HepG2 (cell line): Measurements from ENCODE around the gene SINHCAF. TPM values are rescaled to one million over a fixed set of nuclear protein-coding genes. Genes with fewer than 3 reads are reported as not detected.

Experiments
- ASH2L ChIP-seq: fragments of 300-600, 200-600 bp; sonication (generic); IDR thresholded peaks from 2 replicates; pipeline ENCODE4 v1.7.0; 2017; ENCODE audit warnings: low read depth, mild to moderate bottlenecking, moderate library complexity, mixed read lengths, low read length; ENCODE audit not compliant: insufficient read length
- ATF4 ChIP-seq, 2 experiments: fragments of 450-650 bp in 1 of 2; sonication (generic) in 1 of 2; formaldehyde crosslinking; IDR thresholded peaks; 2 replicates each; pipeline versions ENCODE4 v1.5.0 to v1.8.0; 2020 to 2022; ENCODE audit warnings: mild to moderate bottlenecking in 1 of 2, missing genetic modification reagents in 1 of 2
- DR1 ChIP-seq: sonication (generic); formaldehyde crosslinking; IDR thresholded peaks from 2 replicates; pipeline ENCODE4 v1.8.0; 2021; ENCODE audit warnings: mild to moderate bottlenecking, missing genetic modification reagents, inconsistent platforms
- EP300 ChIP-seq, 3 experiments: sonication (generic) in 1 of 3; formaldehyde crosslinking in 1 of 3; IDR thresholded peaks; 2 replicates each; pipeline versions ENCODE4 v1.5.1 to v1.6.1; 2011 to 2020; ENCODE audit warnings: low read depth in 2 of 3, low read length in 2 of 3, borderline replicate concordance in 1 of 3, improper control_type of control experiment in 1 of 3, mild to moderate bottlenecking in 1 of 3, missing genetic modification reagents in 1 of 3, moderate library complexity in 1 of 3
- HMGA1 ChIP-seq: sonication (generic); formaldehyde crosslinking; conservative IDR thresholded peaks from 2 replicates; pipeline ENCODE4 v1.4.0; 2020; ENCODE audit warnings: missing genetic modification reagents
- PAF1 ChIP-seq: IDR thresholded peaks from 2 replicates; pipeline ENCODE4 v1.6.1; 2016; ENCODE audit warnings: missing genetic modification reagents, missing compliant biosample characterization
- PHF21A ChIP-seq: sonication (generic); formaldehyde crosslinking; IDR thresholded peaks from 2 replicates; pipeline ENCODE4 v1.5.0; 2020; ENCODE audit warnings: mild to moderate bottlenecking, missing genetic modification reagents
- POLR2AphosphoS5 ChIP-seq: IDR thresholded peaks from 2 replicates; pipeline ENCODE4 v1.6.1; 2012; ENCODE audit warnings: low read depth, low read length
- PRDM15 ChIP-seq: sonication (generic); formaldehyde crosslinking; IDR thresholded peaks from 2 replicates; pipeline ENCODE4 v1.4.0; 2020; ENCODE audit warnings: missing genetic modification reagents
- RARA ChIP-seq: IDR thresholded peaks from 2 replicates; pipeline ENCODE4 v1.6.1; 2016; ENCODE audit warnings: missing genetic modification reagents, missing compliant biosample characterization
- polyA plus RNA-seq, 8 experiments: library from polyadenylated mRNA; depleted of rRNA in 3 of 8; stranded (reverse) in 7 of 8; unstranded in 1 of 8; fragments of >200 nt; fragmentation: Illumina TruSeq in 4 of 8; extraction: Trizol in 4 of 8; gene quantifications; 2 replicates each; pipeline versions ENCODE4 v1.2.1 to v1.2.3, GENCODE V29; 2011 to 2016; ENCODE audit warnings: low read depth in 4 of 8, missing spikeins in 1 of 8, mixed read lengths in 1 of 8; ENCODE audit not compliant: insufficient read depth in 1 of 8
- total RNA-seq, 5 experiments: library from RNA; depleted of rRNA; stranded (reverse); fragments of >200 nt; fragmentation: Illumina TruSeq; extraction: Trizol; gene quantifications; 2 replicates each; pipeline ENCODE4 v1.2.3, GENCODE V29; 2016; ENCODE audit warnings: low read depth in 1 of 5
- TF ChIP-seq, protein P1 (sequence below): sonication (generic); formaldehyde crosslinking; conservative IDR thresholded peaks from 2 replicates; pipeline ENCODE4 v1.8.1; 2023; ENCODE audit warnings: missing genetic modification reagents
- TF ChIP-seq, protein P2 (sequence below): sonication (generic); formaldehyde crosslinking; IDR thresholded peaks from 2 replicates; pipeline ENCODE4 v1.5.0; 2020; ENCODE audit warnings: mild to moderate bottlenecking, missing genetic modification reagents, borderline replicate concordance
- TF ChIP-seq, protein P3 (sequence below): sonication (generic); formaldehyde crosslinking; IDR thresholded peaks from 2 replicates; pipeline ENCODE4 v1.4.0; 2020; ENCODE audit warnings: missing genetic modification reagents
- TF ChIP-seq, protein P4 (sequence below): sonication (generic); formaldehyde crosslinking; IDR thresholded peaks from 2 replicates; pipeline ENCODE4 v1.5.0; 2020; ENCODE audit warnings: missing genetic modification reagents

Gene SINHCAF
- total and polyA plus RNA-seq, 2 of the 13 experiments (the other 11 are each of a cell fraction or from before 2014, with no cell fraction given), result 54.6 to 97.8 TPM

- TF ChIP-seq ATF4 (CRISPR knock-in tag; IDR thresholded peaks at IDR 0.05), result peak in 1 of 2 experiments; percentile 44; a peak in 1 of 4 replicates
- TF ChIP-seq DR1 (CRISPR knock-in tag), result 0 out of 2 replicates have a peak, but pooled peaks have one; percentile 14
- no peak for TF ChIP-seq PAF1
- TF ChIP-seq, protein P1, sequence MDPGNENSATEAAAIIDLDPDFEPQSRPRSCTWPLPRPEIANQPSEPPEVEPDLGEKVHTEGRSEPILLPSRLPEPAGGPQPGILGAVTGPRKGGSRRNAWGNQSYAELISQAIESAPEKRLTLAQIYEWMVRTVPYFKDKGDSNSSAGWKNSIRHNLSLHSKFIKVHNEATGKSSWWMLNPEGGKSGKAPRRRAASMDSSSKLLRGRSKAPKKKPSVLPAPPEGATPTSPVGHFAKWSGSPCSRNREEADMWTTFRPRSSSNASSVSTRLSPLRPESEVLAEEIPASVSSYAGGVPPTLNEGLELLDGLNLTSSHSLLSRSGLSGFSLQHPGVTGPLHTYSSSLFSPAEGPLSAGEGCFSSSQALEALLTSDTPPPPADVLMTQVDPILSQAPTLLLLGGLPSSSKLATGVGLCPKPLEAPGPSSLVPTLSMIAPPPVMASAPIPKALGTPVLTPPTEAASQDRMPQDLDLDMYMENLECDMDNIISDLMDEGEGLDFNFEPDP (CRISPR knock-in tag), result 0 out of 2 replicates have a peak, but pooled peaks have one; percentile 72
- TF ChIP-seq PHF21A (CRISPR knock-in tag), result 0 out of 2 replicates have a peak, but pooled peaks have one; percentile 28
- TF ChIP-seq, protein P2, sequence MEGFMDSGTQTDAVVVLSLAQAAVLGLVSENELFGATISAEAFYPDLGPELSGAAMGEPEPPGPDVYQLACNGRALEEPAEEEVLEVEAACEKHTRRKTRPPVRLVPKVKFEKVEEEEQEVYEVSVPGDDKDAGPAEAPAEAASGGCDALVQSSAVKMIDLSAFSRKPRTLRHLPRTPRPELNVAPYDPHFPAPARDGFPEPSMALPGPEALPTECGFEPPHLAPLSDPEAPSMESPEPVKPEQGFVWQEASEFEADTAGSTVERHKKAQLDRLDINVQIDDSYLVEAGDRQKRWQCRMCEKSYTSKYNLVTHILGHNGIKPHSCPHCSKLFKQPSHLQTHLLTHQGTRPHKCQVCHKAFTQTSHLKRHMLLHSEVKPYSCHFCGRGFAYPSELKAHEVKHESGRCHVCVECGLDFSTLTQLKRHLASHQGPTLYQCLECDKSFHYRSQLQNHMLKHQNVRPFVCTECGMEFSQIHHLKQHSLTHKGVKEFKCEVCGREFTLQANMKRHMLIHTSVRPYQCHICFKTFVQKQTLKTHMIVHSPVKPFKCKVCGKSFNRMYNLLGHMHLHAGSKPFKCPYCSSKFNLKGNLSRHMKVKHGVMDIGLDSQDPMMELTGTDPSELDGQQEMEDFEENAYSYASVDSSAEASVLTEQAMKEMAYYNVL, result 0 out of 2 replicates have a peak, but pooled peaks have one; percentile 4
- TF ChIP-seq, protein P3, sequence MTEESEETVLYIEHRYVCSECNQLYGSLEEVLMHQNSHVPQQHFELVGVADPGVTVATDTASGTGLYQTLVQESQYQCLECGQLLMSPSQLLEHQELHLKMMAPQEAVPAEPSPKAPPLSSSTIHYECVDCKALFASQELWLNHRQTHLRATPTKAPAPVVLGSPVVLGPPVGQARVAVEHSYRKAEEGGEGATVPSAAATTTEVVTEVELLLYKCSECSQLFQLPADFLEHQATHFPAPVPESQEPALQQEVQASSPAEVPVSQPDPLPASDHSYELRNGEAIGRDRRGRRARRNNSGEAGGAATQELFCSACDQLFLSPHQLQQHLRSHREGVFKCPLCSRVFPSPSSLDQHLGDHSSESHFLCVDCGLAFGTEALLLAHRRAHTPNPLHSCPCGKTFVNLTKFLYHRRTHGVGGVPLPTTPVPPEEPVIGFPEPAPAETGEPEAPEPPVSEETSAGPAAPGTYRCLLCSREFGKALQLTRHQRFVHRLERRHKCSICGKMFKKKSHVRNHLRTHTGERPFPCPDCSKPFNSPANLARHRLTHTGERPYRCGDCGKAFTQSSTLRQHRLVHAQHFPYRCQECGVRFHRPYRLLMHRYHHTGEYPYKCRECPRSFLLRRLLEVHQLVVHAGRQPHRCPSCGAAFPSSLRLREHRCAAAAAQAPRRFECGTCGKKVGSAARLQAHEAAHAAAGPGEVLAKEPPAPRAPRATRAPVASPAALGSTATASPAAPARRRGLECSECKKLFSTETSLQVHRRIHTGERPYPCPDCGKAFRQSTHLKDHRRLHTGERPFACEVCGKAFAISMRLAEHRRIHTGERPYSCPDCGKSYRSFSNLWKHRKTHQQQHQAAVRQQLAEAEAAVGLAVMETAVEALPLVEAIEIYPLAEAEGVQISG, result peak; percentile 74
- TF ChIP-seq, protein P4, sequence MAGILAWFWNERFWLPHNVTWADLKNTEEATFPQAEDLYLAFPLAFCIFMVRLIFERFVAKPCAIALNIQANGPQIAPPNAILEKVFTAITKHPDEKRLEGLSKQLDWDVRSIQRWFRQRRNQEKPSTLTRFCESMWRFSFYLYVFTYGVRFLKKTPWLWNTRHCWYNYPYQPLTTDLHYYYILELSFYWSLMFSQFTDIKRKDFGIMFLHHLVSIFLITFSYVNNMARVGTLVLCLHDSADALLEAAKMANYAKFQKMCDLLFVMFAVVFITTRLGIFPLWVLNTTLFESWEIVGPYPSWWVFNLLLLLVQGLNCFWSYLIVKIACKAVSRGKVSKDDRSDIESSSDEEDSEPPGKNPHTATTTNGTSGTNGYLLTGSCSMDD (CRISPR knock-in tag), result no peak
- TF ChIP-seq EP300 (IDR thresholded peaks at IDR 0.05; ENCODE audit: low read depth in 2 of 2, low read length in 2 of 2), result no peak
- 0 out of 2 replicates have a peak, but pooled peaks have one; percentile 29 for TF ChIP-seq EP300 (CRISPR knock-in tag; IDR thresholded peaks at IDR 0.05; ENCODE audit: borderline replicate concordance)
- no peak for TF ChIP-seq RARA (CRISPR knock-in tag)
- peak; percentile 39 for TF ChIP-seq ASH2L
- no peak for TF ChIP-seq HMGA1 (CRISPR knock-in tag)
- TF ChIP-seq POLR2AphosphoS5, result 0 out of 2 replicates have a peak, but pooled peaks have one; percentile 27
- no peak for TF ChIP-seq PRDM15 (CRISPR knock-in tag)
Measured at GRCh38 chr12:31324116-31324844, 1.7 kb downstream of the SINHCAF start (continued).
